HG02943 (cell line): ENCODE results near the gene BCR.

Experiments used
- ATAC-seq: cut with Tn5 transposase; IDR thresholded peaks from one replicate; pipeline ENCODE4 v1.9.1; 2021; ENCODE audit warnings: mild to moderate bottlenecking, low read depth, moderate library complexity; ENCODE audit not compliant: unreplicated experiment

The BCR gene

DNA sequence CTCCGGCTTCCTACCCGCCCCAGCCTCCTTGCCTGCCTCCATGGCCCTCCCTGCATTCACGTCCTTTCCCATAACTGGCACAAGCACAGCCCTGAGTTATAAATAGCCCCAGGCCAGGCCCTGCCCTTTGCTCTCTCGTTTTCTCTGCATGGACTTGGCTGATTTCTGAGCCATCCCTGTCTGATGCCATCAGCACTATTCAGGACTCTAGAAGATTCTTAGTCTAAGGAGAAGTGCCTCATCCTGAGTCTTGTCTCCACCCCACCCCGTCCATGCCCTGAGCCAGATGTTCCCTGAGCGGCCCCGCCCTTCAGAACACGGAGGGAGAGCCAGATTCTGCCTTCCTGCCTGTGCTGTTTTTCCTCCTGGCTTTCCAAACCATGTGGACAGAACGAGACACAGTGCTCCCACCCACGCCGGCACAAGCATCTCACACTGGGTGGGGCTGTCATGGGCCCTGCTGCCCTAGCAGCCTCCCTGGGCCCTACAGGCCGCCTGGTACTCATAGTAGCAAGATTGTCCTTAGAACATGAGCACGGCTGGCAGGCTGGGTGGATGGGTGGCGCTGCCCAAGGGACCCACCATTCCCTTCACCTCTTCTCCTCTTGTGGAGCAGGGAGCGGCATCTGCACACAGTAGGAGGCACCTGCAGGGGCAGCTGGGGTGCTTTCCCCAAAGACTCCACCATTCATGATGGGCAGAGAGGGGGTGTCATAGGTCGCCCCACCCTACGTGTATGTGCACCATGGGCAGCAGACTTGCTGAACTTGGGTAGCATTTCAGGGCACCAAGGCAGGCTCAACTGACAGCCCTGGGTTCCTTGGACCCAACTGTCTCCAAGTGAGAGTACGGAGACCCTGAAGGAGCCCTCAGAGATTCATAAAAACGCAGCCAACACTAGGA is 76.9 kb downstream of the BCR start:
- ATAC-seq: no peak

- ATAC-seq: no peak
Measured at GRCh38 chr22:23257889-23258825, 77.8 kb downstream of the BCR start.

DNA sequence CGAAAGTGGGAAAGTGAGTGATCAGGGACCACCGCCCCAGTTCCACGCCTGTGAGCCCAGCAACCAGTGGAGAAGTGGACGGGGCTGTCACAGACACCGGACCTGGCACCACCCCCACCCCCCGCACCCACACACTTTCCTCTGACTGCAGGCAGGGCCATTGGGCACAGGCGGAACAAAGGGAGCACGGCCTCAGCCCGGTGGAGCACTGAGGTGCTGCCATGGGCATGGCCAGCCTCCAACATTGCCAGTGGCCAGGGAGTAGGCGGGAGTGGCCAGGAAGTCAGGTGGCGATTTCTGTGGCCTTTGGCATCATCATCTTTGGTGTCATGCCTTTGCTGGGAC is 78.5 kb downstream of the BCR start:
- no peak for ATAC-seq

DNA sequence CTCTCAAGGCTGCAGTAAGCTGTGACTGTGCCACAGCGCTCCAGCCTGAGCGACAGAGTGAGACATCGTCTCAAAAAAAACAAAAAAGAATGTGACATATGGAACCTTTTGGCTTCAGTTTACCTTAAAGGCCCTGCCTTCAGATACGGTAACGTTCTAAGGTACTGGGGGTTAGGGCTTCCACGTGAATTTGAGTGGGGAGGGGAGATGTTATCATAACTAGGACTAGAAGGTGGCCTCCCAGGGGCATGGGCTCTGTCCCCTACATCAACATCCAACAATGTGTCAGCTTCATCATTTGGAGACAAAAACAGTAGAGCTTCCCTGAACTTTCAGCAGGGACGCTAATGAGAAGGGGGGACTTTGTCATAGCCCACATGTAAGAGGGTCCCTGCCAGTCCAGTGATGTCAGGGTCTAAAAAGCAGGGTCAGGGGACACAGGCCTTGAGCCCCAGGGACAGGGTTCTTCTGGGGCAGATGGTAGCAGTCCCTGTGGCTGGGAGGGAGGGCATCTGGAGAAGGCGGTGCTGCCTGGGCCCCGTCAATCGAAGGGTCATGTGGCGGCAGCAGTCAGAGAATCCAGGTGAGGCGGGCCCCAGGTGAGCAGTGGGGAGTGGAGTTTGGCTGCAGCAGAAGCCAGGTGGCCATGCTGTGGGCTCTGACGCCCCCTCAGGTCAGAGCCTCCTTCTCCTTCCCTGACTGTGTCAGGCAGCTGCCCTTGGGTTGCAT is 79.8 kb downstream of the BCR start:
- ATAC-seq: no peak

GRCh38 chr22:23260645-23261581 is 80.6 kb downstream of the BCR start:
- no peak for ATAC-seq

- no peak for ATAC-seq
Measured at GRCh38 chr22:23261900-23262450, 81.7 kb downstream of the BCR start.

GRCh38 chr22:23262518-23263332 is 82.4 kb downstream of the BCR start:
- ATAC-seq: no peak

DNA sequence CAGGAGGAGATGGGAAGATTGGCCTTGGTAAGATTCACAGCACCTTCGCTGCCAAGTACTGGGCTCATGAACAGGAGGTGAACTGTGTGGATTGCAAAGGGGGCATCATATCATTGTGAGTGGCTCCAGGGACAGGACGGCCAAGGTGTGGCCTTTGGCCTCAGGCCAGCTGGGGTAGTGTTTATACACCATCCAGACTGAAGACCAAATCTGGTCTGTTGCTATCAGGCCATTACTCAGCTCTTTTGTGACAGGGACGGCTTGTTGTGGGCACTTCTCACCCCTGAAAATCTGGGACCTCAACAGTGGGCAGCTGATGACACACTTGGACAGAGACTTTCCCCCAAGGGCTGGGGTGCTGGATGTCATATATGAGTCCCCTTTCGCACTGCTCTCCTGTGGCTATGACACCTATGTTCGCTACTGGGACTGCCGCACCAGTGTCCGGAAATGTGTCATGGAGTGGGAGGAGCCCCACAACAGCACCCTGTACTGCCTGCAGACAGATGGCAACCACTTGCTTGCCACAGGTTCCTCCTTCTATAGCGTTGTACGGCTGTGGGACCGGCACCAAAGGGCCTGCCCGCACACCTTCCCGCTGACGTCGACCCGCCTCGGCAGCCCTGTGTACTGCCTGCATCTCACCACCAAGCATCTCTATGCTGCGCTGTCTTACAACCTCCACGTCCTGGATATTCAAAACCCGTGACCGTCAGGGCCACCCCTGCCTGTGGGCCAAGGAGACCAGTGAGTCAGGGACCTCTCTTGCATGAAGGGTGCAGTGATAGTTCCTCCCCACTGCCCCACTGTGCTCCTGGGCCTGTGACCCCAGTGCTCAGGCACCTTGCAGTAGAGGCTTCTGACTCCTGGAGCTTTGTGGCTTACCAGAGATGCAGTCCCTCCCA is 83.6 kb downstream of the BCR start:
- ATAC-seq: no peak

DNA sequence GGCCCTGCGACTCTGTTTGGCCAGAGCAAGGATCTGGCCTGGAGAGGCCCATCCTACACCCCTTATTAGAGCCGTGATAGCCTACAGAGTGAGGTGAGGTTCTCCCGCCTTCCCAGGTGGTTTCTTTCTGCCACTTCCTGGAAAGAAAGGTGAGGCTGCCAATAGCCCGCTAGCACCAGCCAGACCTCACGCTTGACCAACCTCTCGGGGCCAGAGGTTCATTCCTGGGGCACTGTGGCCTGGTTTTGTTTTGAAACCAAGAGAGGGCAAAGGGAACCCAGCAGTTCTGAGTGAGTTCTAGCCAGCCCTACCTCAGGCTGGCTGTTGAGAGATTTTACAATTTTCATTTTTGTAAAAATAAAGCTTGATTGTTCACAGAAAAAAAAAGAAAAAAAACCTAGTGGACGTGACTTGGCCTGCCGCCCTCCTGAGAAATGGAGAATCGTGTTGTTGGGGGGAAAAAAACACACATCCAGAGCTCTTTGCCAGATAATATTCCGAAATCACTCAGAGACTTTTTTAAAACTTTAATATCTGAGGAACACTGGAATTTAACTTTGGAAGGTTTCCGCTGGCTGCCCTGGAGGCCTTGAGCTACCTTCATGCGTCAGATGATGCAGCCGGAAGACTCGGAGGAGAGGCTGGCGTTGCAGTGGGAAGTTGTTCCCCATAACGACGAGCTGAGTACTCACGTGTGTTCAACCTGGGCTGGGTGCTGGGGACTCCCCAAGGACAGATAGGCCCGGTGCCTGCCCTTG is 84.5 kb downstream of the BCR start:
- no peak for ATAC-seq

- ATAC-seq: no peak
Measured at GRCh38 chr22:23265368-23265700, 85.0 kb downstream of the BCR start.

DNA sequence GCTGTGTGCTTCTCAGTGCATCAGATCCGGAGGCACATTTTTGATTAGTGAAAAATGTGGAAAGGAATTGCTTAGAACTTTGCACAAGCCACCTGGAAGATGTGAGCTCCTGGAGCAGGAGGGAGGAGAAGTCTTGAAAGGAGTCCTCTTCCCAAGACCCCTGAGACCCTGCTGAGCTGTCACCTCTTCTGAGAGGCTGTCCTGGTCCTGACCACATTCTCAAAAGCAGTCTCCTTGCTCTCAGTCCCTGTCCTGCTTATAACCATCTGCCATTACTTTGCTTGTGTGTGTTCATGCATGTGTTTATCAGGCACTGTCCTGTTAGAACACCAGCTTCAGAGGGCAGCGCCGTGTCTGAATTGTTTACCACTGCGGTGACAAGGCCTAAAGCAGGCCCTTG is 86.5 kb downstream of the BCR start:
- ATAC-seq: no peak

DNA sequence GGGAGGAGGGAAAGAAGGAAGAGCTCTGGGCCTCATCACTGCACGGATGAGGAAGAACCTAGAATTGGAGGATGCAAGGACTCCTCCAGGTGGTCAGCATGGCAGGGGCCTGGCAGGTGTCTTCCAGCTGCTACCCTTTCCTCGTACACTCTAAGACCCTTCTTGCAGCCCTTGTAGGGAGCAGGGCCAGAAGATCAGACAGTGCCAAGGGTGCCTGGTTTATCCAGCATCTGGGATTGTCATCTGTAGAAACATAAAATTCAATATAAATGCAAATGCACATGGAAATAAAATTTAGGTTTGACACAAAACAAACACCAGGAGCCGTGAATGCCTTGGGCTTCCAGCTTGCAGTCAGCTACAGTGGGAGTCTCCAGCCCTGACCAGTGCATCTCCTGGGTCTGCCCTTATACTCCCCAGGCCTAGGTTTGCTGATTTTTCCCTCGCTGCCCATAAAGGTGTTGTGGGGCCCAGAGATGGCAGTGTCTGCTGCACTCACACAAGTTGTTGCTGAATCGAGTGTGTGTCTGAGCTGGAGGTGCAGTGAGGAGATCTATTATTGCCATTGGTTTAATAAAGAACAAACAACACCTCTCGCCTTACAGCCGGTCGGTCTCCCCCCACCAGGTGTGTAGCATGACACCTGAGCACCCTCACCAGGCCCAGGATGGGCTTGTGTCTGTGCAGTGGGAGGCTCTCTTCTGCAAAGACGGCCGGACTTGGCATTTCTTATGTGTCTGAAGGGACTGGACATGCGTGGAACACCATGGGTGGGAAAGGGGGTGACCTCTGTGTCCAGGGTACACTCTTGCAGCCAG is 87.1 kb downstream of the BCR start:
- ATAC-seq: no peak

DNA sequence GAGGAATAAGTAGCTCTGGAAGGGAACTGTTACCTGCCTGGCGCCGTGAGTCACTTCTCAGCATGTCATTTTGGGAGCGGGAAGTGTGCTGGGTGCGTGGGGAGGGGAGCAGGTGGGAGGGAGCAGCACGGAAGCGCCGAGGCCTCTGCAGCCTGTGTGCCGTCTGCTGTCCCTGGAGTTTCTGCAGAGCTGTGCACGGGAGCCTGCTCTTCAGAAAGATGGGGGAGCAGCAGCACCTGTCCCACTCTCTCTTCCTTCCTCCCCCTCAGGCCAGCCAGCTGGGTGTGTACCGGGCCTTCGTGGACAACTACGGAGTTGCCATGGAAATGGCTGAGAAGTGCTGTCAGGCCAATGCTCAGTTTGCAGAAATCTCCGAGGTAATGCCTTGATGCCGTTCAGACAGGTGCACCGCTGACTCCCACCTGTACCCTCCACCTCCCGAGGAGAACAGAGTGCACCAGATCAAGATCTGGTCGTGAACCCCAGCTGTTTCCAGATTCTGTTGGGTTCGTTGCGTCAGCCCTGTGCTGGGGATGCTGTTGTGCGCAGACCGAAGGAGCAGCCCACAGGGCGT is 87.9 kb downstream of the BCR start:
- ATAC-seq: no peak

DNA sequence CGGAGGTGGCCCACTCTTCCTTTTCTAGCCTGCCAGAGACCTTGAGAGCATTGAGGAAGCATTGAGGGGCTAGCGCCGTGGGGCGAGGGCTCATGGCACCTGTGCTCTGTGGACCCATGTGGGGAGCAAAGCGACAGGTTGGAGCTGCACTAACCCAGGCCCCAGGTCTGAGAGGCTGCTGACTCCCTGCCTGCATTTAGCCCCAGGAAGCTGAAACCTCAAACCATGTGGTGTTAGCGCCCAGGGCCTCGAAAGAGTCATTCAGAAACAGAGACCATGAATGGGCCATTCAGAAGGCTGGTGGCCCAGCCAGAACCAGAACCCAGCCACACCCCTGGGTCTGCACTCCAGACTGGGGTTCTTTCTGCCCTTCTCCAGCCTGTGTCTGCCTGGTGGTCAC is 88.6 kb downstream of the BCR start:
- ATAC-seq: no peak

- ATAC-seq: no peak
Measured at GRCh38 chr22:23269441-23270211, 89.3 kb downstream of the BCR start.
